ENCODE results near the gene ASXL2.
A peak's percentile ranks its signal among the peaks of the same experiment; 100 is the strongest.

DNA sequence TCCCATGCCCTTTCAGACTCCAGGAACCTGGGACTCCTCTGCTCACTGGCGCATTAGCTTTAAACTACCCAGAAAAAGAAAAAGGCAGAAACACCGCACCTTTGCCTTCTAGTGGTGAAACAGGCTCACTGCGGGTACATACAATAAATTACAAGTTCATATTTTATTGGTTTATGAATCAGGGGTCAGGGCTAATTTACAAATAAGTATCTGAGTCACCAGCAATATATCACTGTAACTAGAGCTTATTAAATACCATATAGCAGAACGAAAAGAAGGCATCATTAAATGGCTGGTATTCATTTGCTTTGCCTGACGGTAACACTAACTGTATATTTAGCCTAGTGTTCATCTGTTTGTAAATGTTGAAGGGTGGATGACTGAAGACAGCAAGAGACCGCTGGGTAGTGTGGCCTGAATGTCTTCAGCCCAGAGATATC lies 178.0 kb downstream of the ASXL2 start:
- TF ChIP-seq POLR2AphosphoS5 (IDR thresholded peaks at IDR 0.05): no peak
- TF ChIP-seq, protein P1, sequence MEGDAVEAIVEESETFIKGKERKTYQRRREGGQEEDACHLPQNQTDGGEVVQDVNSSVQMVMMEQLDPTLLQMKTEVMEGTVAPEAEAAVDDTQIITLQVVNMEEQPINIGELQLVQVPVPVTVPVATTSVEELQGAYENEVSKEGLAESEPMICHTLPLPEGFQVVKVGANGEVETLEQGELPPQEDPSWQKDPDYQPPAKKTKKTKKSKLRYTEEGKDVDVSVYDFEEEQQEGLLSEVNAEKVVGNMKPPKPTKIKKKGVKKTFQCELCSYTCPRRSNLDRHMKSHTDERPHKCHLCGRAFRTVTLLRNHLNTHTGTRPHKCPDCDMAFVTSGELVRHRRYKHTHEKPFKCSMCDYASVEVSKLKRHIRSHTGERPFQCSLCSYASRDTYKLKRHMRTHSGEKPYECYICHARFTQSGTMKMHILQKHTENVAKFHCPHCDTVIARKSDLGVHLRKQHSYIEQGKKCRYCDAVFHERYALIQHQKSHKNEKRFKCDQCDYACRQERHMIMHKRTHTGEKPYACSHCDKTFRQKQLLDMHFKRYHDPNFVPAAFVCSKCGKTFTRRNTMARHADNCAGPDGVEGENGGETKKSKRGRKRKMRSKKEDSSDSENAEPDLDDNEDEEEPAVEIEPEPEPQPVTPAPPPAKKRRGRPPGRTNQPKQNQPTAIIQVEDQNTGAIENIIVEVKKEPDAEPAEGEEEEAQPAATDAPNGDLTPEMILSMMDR (IDR thresholded peaks at IDR 0.05): peak in 3 of 4 experiments; percentile 48 to 65 (median 52)
- no peak for TF ChIP-seq POLR2A (IDR thresholded peaks at IDR 0.05)
